ENCODE results near the gene KCNH1. TPM values are rescaled to one million over a fixed set of nuclear protein-coding genes. Genes with fewer than 3 reads are reported as not detected.

The KCNH1 gene
- total RNA-seq, 1 experiment from 2014 or later: 0.17 TPM

GRCh38 chr1:211114446-211114845, 19.5 kb downstream of the KCNH1 start (continued):
- TF ChIP-seq RELA (CRISPR knock-in tag; IDR thresholded peaks at IDR 0.05; ENCODE audit: borderline replicate concordance) (no peak), ZNF396 (CRISPR knock-in tag; IDR thresholded peaks at IDR 0.05; ENCODE audit: borderline replicate concordance) (no peak), FOXP4 (CRISPR knock-in tag; IDR thresholded peaks at IDR 0.05) (no peak), GRHL2 (CRISPR knock-in tag; IDR thresholded peaks at IDR 0.05; ENCODE audit: insufficient replicate concordance, severe bottlenecking) (no peak), ZMAT4 (CRISPR knock-in tag; IDR thresholded peaks at IDR 0.05) (no peak)

GRCh38 chr1:211113566-211113965, 20.4 kb downstream of the KCNH1 start:
- ATAC-seq (no peak), DNase-seq (ENCODE audit: low spot score) (no peak)
- Mint-ChIP-seq H3K4me1 (peaks cover 4% of the 10 kb centered on the region), H3K27ac (no peak overlapping the region), H3K4me3 (no peak overlapping the region), H3K9me3 (peaks cover 11% of the 10 kb centered on the region; the same call in 1 of the 2 replicates), H3K36me3 (no peaks in the 10 kb centered on the region; the same call in 1 of the 2 replicates), H3K27me3 (ENCODE audit: low read depth) (no peaks in the 10 kb centered on the region)
- ChIA-PET CTCF (no interaction called here), POLR2A (no interaction called here)
- TF ChIP-seq AR (CRISPR knock-in tag; IDR thresholded peaks at IDR 0.05) (no peak), ERG (CRISPR knock-in tag; IDR thresholded peaks at IDR 0.05) (no peak)

GRCh38 chr1:211111351-211111750, 22.6 kb downstream of the KCNH1 start:
- DNase-seq (ENCODE audit: low spot score) (no peak), ATAC-seq (no peak)
- H3K36me3 Mint-ChIP-seq: no peaks in the 10 kb centered on the region; the same call in 1 of the 2 replicates
- ChIA-PET CTCF (no interaction called here), POLR2A (no interaction called here)
- no peak overlapping the region for H3K4me3 Mint-ChIP-seq
- H3K27ac Mint-ChIP-seq: no peak overlapping the region
- H3K27me3 Mint-ChIP-seq (ENCODE audit: low read depth): no peaks in the 10 kb centered on the region
- peaks cover 11% of the 10 kb centered on the region; the same call in 1 of the 2 replicates for H3K9me3 Mint-ChIP-seq
- no peak for TF ChIP-seq ESRRA (CRISPR knock-in tag; IDR thresholded peaks at IDR 0.05; ENCODE audit: borderline replicate concordance)
- TF ChIP-seq SP1 (CRISPR knock-in tag; conservative IDR thresholded peaks at IDR 0.05): no peak
- TF ChIP-seq ZNF423 (CRISPR knock-in tag; IDR thresholded peaks at IDR 0.05): no peak
- TF ChIP-seq SMAD3 (CRISPR knock-in tag; IDR thresholded peaks at IDR 0.05; ENCODE audit: borderline replicate concordance): no peak
- no peak for TF ChIP-seq ZNF671 (CRISPR knock-in tag; IDR thresholded peaks at IDR 0.05)
- TF ChIP-seq ELF4 (CRISPR knock-in tag; IDR thresholded peaks at IDR 0.05; ENCODE audit: low read depth): no peak
- no peak for TF ChIP-seq NFE2L1 (CRISPR knock-in tag; IDR thresholded peaks at IDR 0.05)
- TF ChIP-seq CREB1 (CRISPR knock-in tag; IDR thresholded peaks at IDR 0.05): no peak
- no peaks in the 10 kb centered on the region for H3K4me1 Mint-ChIP-seq

GRCh38 chr1:211101481-211101880, 32.5 kb downstream of the KCNH1 start:
- Mint-ChIP-seq H3K36me3 (no peaks in the 10 kb centered on the region), H3K4me3 (no peak overlapping the region), H3K9me3 (no peaks in the 10 kb centered on the region), H3K4me1 (peaks cover 3% of the 10 kb centered on the region; the same call in 1 of the 2 replicates), H3K27me3 (ENCODE audit: low read depth) (no peaks in the 10 kb centered on the region), H3K27ac (no peak overlapping the region)
- ATAC-seq (no peak), DNase-seq (ENCODE audit: low spot score) (no peak)
- ChIA-PET CTCF (interaction anchor here (0.9 kb wide), 1 partner anchor 33 kb away, joined by 3 read pairs; the partner anchor contains the start of gene KCNH1), POLR2A (no interaction called here)
- no peak for TF ChIP-seq ZNF219 (CRISPR knock-in tag; IDR thresholded peaks at IDR 0.05; ENCODE audit: borderline replicate concordance)
- no peak for TF ChIP-seq ATF2 (CRISPR knock-in tag; IDR thresholded peaks at IDR 0.05; ENCODE audit: borderline replicate concordance, low read depth)
- TF ChIP-seq MAX (CRISPR knock-in tag; IDR thresholded peaks at IDR 0.05): no peak
- TF ChIP-seq JUN (CRISPR knock-in tag; IDR thresholded peaks at IDR 0.05): no peak
- TF ChIP-seq ZNF138 (CRISPR knock-in tag; conservative IDR thresholded peaks at IDR 0.05): no peak
- no peak for TF ChIP-seq CREB1 (CRISPR knock-in tag; IDR thresholded peaks at IDR 0.05)
- no peak for TF ChIP-seq ZNF425 (CRISPR knock-in tag; conservative IDR thresholded peaks at IDR 0.05)
- TF ChIP-seq GRHL2 (CRISPR knock-in tag; IDR thresholded peaks at IDR 0.05; ENCODE audit: insufficient replicate concordance, severe bottlenecking): no peak
